Ascending aorta (tissue), 2 donors: ENCODE data around the gene PRR5. TPM values are rescaled to one million over a fixed set of nuclear protein-coding genes. Genes with fewer than 3 reads are reported as not detected.

Source experiments
- DNase-seq, 2 donors: peaks; one replicate each; pipeline ENCODE4 v3.0.0-alpha.2; 2019; ENCODE audit warnings: low spot score in 2 of 2
- H3K27ac ChIP-seq, 2 donors: fragments of 200-600 bp; sonication (generic); one replicate each; pipeline ENCODE4 v1.5.1; 2016 to 2017; ENCODE audit warnings: mild to moderate bottlenecking in 1 of 2
- H3K27me3 ChIP-seq: fragments of 200-600 bp; sonication (generic); one replicate; pipeline ENCODE4 v1.5.1; 2017
- H3K36me3 ChIP-seq, 2 donors: fragments of 200-600 bp; sonication (generic); one replicate each; pipeline ENCODE4 v1.5.1; 2016
- H3K4me1 ChIP-seq, 2 donors: fragments of 200-600 bp; sonication (generic); one replicate each; pipeline ENCODE4 v1.5.1; 2016 to 2017; ENCODE audit warnings: mild to moderate bottlenecking in 1 of 2
- H3K4me3 ChIP-seq, 2 donors: fragments of 200-600 bp; sonication (generic); one replicate each; pipeline ENCODE4 v1.5.1; 2016 to 2017; ENCODE audit warnings: mild to moderate bottlenecking in 1 of 2
- H3K9me3 ChIP-seq, 2 donors: fragments of 200-600 bp; sonication (generic); one replicate each; pipeline ENCODE4 v1.5.1; 2016
- intact Hi-C: fragments of 100-400 bp; cut with DNase I; formaldehyde crosslinking; loops from one replicate; pipeline ENCODE4 v1.15.1; 2023
- total RNA-seq: library from RNA; depleted of rRNA; stranded (reverse); fragments of >200 nt; gene quantifications from one replicate; pipeline ENCODE4 v1.1.0, GENCODE V29; 2016
- TF ChIP-seq, protein P1 (sequence below), 3 experiments: fragments of 200-600 bp in 2 of 3; fragments of 450-650 bp in 1 of 3; sonication (generic) in 2 of 3; IDR thresholded peaks; one replicate each; pipeline ENCODE4 v1.5.1; 2016 to 2019; ENCODE audit warnings: antibody characterized with exemption in 3 of 3, mild to moderate bottlenecking in 1 of 3, moderate library complexity in 1 of 3

Gene PRR5
- total RNA-seq, 1 donor from 2014 or later, result 4.4 TPM

DNA sequence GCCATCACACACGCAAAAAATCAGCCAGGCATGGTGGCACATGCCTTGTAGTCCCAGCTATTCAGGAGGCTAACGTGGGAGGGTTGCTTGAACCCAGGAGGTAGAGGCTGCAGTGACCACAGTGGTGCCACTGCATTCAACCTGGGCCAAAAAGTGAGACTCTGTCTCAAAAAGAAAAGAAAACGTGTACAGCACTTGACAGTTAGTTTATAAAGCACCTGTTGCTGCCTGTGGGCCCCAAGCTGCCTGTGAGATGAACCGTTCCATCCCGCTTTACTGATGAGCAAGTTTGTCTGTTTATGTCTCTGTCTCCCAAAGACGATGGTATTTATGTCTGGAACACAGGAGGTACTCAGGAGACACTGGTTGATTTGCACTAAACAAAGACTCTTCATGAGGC is 1.5 kb upstream of the PRR5 start:
- H3K9me3 ChIP-seq, result no peaks in the 10 kb centered on the region
- no peak overlapping the region for H3K4me3 ChIP-seq
- H3K4me1 ChIP-seq, result peaks cover 0 to 2% of the 10 kb centered on the region in 2 donors
- H3K27ac ChIP-seq, result no peak overlapping the region
- intact Hi-C loops, result no loop called here
- peaks cover 7% of the 10 kb centered on the region for H3K27me3 ChIP-seq
- H3K36me3 ChIP-seq, result no peaks in the 10 kb centered on the region
- TF ChIP-seq, protein P1, sequence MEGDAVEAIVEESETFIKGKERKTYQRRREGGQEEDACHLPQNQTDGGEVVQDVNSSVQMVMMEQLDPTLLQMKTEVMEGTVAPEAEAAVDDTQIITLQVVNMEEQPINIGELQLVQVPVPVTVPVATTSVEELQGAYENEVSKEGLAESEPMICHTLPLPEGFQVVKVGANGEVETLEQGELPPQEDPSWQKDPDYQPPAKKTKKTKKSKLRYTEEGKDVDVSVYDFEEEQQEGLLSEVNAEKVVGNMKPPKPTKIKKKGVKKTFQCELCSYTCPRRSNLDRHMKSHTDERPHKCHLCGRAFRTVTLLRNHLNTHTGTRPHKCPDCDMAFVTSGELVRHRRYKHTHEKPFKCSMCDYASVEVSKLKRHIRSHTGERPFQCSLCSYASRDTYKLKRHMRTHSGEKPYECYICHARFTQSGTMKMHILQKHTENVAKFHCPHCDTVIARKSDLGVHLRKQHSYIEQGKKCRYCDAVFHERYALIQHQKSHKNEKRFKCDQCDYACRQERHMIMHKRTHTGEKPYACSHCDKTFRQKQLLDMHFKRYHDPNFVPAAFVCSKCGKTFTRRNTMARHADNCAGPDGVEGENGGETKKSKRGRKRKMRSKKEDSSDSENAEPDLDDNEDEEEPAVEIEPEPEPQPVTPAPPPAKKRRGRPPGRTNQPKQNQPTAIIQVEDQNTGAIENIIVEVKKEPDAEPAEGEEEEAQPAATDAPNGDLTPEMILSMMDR (IDR thresholded peaks at IDR 0.05), result no peak
- DNase-seq, result no peak

DNA sequence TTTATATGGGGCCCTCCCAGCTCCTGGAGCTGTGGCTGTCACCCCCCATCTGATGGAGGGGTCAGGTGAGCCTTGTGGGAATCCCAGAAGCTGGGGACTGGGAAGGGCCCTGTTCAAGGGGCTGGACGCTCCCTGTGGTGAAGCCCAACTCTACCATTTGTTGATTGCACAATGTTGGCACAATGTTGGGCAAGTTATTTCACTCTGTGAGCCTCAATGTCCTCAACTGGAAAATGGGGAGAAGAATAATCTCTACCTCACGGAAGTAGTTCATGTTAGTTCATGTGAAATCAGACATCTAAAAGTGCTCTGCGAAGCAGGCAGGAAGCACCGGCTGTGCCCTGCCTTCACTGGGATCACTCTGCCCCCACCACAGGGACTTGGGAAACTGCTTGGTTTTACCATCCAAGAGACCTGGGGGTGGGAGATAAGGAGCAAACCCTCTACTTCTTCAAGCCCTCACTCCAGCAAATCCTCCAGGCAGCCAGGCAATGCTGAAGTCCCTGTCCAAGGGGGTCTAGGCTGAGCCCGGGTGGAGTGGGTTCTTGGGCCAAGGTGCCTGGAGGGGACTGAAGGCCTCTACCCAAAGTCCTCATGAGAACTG is 715 bp upstream of the PRR5 start:
- DNase-seq, result no peak
- peak overlapping the region in 1 of 2 donors; percentile 22 for H3K27ac ChIP-seq
- peaks cover 7% of the 10 kb centered on the region for H3K27me3 ChIP-seq

DNA sequence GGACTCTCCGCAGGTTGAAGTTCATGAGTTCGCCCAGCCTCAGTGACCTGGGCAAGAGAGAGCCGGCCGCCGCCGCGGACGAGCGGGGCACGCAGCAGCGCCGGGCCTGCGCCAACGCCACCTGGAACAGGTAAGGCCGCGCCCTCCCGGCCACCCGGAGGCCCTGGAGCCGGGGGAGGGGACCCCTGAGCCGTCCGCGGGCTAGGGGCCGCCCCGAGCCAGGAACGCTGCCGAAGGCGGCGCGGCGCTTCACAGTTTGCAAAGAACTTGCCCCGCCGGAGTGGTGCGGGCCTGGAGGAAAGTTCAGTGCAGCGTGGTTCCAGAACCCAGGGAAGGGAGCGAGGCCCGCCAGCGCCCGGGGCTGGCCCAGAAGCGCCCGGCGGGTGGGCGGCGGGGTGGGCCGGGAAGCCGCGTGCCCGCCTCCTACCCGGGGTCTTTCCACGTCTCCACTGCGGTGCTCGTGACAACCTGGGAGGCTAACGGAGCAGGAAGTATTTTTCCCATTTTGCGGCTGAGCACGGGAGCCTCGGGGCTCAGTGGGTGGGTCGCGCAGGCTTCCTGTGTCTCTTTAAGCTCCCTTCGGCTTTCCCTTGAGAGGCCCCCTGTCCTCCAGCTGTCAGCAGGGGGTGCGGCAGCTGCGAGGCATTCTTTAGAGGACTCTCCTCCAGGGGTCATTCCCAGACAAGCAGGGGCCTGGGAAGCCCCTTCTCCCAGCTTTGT is 635 bp downstream of the PRR5 start:
- DNase-seq, result no peak
- TF ChIP-seq, protein P1 (IDR thresholded peaks at IDR 0.05), result no peak
- Histone ChIP-seq H3K9me3 (no peaks in the 10 kb centered on the region), H3K27me3 (peaks cover 7% of the 10 kb centered on the region), H3K4me1 (peaks cover 0 to 2% of the 10 kb centered on the region in 2 donors), H3K4me3 (peak overlapping the region; percentile 52 to 63), H3K36me3 (no peaks in the 10 kb centered on the region), H3K27ac (no peak overlapping the region)
- intact Hi-C loops, result no loop called here

More for the DNA sequence above, 715 bp upstream of the PRR5 start:
- intact Hi-C loops, result no loop called here
- TF ChIP-seq, protein P1 (IDR thresholded peaks at IDR 0.05), result no peak
- Histone ChIP-seq H3K36me3 (no peaks in the 10 kb centered on the region), H3K4me1 (peaks cover 0 to 2% of the 10 kb centered on the region in 2 donors), H3K9me3 (no peaks in the 10 kb centered on the region), H3K4me3 (peak overlapping the region in 1 of 2 donors; percentile 45)

DNA sequence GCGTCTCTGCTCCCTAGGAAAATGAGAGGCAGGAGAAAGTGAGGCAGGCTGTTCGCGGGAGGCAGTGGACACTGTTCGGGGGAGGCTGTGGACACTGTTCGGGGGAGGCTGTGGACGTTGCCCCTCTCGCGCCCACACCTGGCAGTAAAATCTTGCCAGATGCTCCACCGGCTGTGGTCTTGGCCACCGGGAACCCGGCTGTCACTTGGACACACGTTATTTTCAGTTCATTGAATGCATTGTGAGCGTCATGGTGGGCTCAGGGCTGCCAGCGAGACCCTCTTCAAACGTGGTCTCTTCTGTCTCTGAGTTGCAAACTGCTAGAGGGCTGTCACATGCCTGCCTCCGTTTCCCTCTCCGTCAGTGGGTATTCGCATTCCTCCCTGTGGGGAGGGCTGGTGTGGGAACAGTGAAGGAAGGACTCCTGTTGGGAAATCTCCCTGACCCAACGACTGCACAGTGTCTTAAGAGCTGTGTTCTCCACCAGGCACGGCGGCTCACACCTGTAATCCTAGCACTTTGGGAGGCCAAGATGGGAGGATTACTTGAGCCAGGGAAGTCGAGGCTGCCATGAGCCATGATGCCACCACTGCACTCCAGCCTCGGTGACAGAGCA is 1.4 kb downstream of the PRR5 start:
- Histone ChIP-seq H3K36me3 (no peaks in the 10 kb centered on the region), H3K4me3 (peak overlapping the region in 1 of 2 donors; percentile 63), H3K9me3 (no peaks in the 10 kb centered on the region), H3K27me3 (peaks cover 7% of the 10 kb centered on the region), H3K4me1 (peaks cover 0 to 2% of the 10 kb centered on the region in 2 donors), H3K27ac (no peak overlapping the region)
- no peak for DNase-seq
- intact Hi-C loops, result no loop called here
- TF ChIP-seq, protein P1 (IDR thresholded peaks at IDR 0.05), result no peak

DNA sequence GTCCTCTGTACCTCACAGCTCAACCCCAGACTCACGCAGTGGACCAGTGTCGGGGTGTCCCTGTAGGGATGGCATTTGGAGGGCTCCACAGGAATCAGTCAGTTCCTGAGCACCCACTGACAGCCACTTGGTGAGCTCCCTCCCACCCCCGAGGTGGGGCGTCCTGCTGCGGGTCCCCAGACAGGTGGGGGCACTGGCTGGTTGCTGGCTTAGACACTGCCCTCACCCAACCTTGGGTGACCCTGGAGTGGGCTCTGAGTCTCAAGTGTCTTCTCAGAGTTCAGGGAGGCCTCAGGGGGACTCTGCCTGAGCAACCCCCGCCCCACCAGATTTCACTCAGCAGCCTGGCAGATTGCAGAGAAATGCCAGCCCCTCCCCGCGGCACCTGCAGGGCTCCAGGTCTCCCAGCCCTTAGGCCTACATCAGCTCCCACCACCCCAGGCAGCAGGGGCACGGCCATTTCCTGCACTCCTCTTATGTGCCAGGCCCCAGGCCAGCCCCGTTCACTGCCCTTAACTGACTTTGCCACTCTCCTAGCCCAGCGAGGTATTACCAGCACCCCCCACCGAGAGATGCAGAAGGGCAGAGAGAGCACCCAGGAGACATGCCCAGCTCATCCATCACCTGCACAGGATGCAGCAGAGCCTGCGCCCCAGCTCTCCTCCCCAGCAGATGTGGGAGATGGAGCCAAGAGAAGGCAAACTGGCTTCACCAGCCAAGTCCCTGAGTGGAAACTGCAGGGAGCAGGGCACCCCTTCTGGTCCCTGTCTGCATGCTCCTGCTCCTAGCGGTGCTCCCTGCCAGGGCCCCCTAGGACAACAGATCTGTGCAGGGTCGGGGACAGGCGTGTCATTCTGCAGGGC is 2.4 kb downstream of the PRR5 start:
- no peak for DNase-seq
- Histone ChIP-seq H3K27me3 (peaks cover 7% of the 10 kb centered on the region), H3K36me3 (no peaks in the 10 kb centered on the region), H3K27ac (no peak overlapping the region), H3K4me3 (no peak overlapping the region), H3K4me1 (peaks cover 0 to 2% of the 10 kb centered on the region in 2 donors), H3K9me3 (no peaks in the 10 kb centered on the region)
- TF ChIP-seq, protein P1 (IDR thresholded peaks at IDR 0.05), result no peak
- intact Hi-C loops, result no loop called here
